Measurements from ENCODE around the gene ZNF862. TPM values are rescaled to one million over a fixed set of nuclear protein-coding genes. Genes with fewer than 3 reads are reported as not detected.

The ZNF862 gene
- total RNA-seq, 1 experiment from 2014 or later = 1.9 TPM

GRCh38 chr7:149795126-149795525 is 43.0 kb upstream of the ZNF862 start:
- no peak overlapping the region for H2BK120ac ChIP-seq (ENCODE audit: low read depth, low read length, poor library complexity, severe bottlenecking)
- H2AK5ac ChIP-seq (ENCODE audit: insufficient read length, low read length) = no peak overlapping the region
- no peak overlapping the region for H3T11ph ChIP-seq (ENCODE audit: low read length)
- DNase-seq = no peak
- no peak overlapping the region for H3K18ac ChIP-seq (ENCODE audit: insufficient read length, low read depth, low read length)
- no CpG with 5 or more reads among the region's 10 CpGs for WGBS (ENCODE audit: extremely low coverage, insufficient read length, low lambda C conversion rate)
- no peaks in the 10 kb centered on the region for H3K27me3 ChIP-seq (ENCODE audit: insufficient read depth, low read length)
- Mint-ChIP-seq H3K27me3 (ENCODE audit: low read depth) (peaks cover 41% of the 10 kb centered on the region), H3K4me1 (peaks cover 0 to 15% of the 10 kb centered on the region in 2 experiments), H3K36me3 (ENCODE audit: insufficient read depth in 1 of 3, low read depth in 3 of 3) (no peaks in the 10 kb centered on the region), H3K27ac (no peak overlapping the region), H3K9me3 (no peaks in the 10 kb centered on the region), H3K4me3 (no peak overlapping the region)
- no peaks in the 10 kb centered on the region for H3K9me3 ChIP-seq (ENCODE audit: control insufficient read depth, low read depth, low read length)
- no peak overlapping the region for H2BK20ac ChIP-seq (ENCODE audit: low read depth, low read length, poor library complexity, severe bottlenecking)
- H4K8ac ChIP-seq (replicated peaks; ENCODE audit: insufficient read length, low read depth, low read length) = no peak overlapping the region
- no peak overlapping the region for H3K23ac ChIP-seq (ENCODE audit: insufficient read length, low read depth, low read length)
- H3K4ac ChIP-seq (ENCODE audit: low read depth, low read length) = no peak overlapping the region
- no peaks in the 10 kb centered on the region for H3K79me2 ChIP-seq (ENCODE audit: insufficient read depth, low read length)
- no peak overlapping the region for H4K91ac ChIP-seq (ENCODE audit: insufficient read length, low read depth, low read length)
- no peaks in the 10 kb centered on the region for H3K23me2 ChIP-seq (ENCODE audit: insufficient read length, low read depth, low read length, poor library complexity, severe bottlenecking)
- no peak overlapping the region for H3K27ac ChIP-seq (ENCODE audit: insufficient read length, low read depth, low read length)
- H2BK5ac ChIP-seq (ENCODE audit: insufficient read length, low read length) = no peak overlapping the region
- no peak overlapping the region for H4K5ac ChIP-seq (ENCODE audit: insufficient read length, low read depth, low read length)
- no peak overlapping the region for H3K4me2 ChIP-seq (ENCODE audit: insufficient read depth, insufficient read length, low read length)
- no peak overlapping the region for H3K9ac ChIP-seq (ENCODE audit: extremely low read depth, insufficient read length, low read length)
- H3K56ac ChIP-seq (ENCODE audit: insufficient read length, low read depth, low read length) = no peak overlapping the region
- H2BK12ac ChIP-seq (ENCODE audit: insufficient read length, low read depth, low read length) = no peak overlapping the region
- H2AFZ ChIP-seq (ENCODE audit: low read length) = no peak overlapping the region
- H4K20me1 ChIP-seq (ENCODE audit: control insufficient read depth, insufficient read depth, insufficient read length) = no peaks in the 10 kb centered on the region
- no peak for TF ChIP-seq CTCF (conservative IDR thresholded peaks at IDR 0.05)
- no peaks in the 10 kb centered on the region for H3K4me1 ChIP-seq (ENCODE audit: insufficient read depth, low read length)
- no peak overlapping the region for H2BK15ac ChIP-seq (ENCODE audit: low read depth, low read length)
- no peak overlapping the region for H3K14ac ChIP-seq (ENCODE audit: insufficient read depth, low read length)
- no peaks in the 10 kb centered on the region for H3K79me1 ChIP-seq (ENCODE audit: insufficient read depth, low read depth, low read length, poor library complexity, severe bottlenecking)

Measured in H9 (cell line).